Endothelial cell of umbilical vein (primary cell): ENCODE measurements around the gene INPP5J. TPM values are rescaled to one million over a fixed set of nuclear protein-coding genes. Genes with fewer than 3 reads are reported as not detected.

Experiments used
- BruUV-seq: library from RNA; stranded (reverse); fragments of 400-500 nt; replicated peaks from 2 replicates; lab custom pipeline; 2021; lab: Mats Ljungman, UMichigan
- CTCF ChIA-PET: fragments of 300-600, 350-600 bp; sonication (Branson Sonifier 250); formaldehyde crosslinking; loops from one replicate; lab custom pipeline; 2021; ENCODE audit warnings: antibody characterized with exemption, inconsistent platforms; lab: Charles Lee
- POLR2A ChIA-PET: fragments of 300-600, 350-600 bp; sonication (Branson Sonifier 250); formaldehyde crosslinking; loops from one replicate; lab custom pipeline; 2021; ENCODE audit warnings: antibody characterized with exemption, inconsistent platforms; lab: Charles Lee
- DNase-seq: peaks from one replicate; pipeline ENCODE4 v3.0.0-alpha.2; 2011; ENCODE audit warnings: low read depth, low spot score
- FAIRE-seq: peaks from 2 replicates; lab custom pipeline; 2011; peaks lifted over from hg19 to GRCh38; lab: Jason Lieb, UNC
- H2AFZ ChIP-seq: 2 replicates; pipeline ENCODE4 v1.6.0; 2012; ENCODE audit warnings: low read depth, low read length, control low read depth, inconsistent platforms
- H3K27ac ChIP-seq: 2 replicates; pipeline ENCODE4 v1.5.1; 2011; ENCODE audit warnings: low read depth, mild to moderate bottlenecking, control low read depth, low read length, moderate library complexity; ENCODE audit not compliant: insufficient read depth
- H3K27me3 ChIP-seq, 2 experiments: 2 replicates each; pipeline versions ENCODE4 v1.6.0 to v1.6.1; 2011; ENCODE audit warnings: low read length in 2 of 2, mixed read lengths in 1 of 2; ENCODE audit not compliant: control insufficient read depth in 2 of 2, insufficient read depth in 2 of 2
- H3K36me3 ChIP-seq, 2 experiments: 2 replicates in 1 of 2; 3 replicates in 1 of 2; pipeline ENCODE4 v1.5.1; 2011; ENCODE audit warnings: low read length in 2 of 2, mild to moderate bottlenecking in 1 of 2, moderate library complexity in 1 of 2; ENCODE audit not compliant: control insufficient read depth in 2 of 2, insufficient read depth in 2 of 2; ENCODE audit errors: extremely low read depth in 1 of 2
- H3K4me1 ChIP-seq: 3 replicates; pipeline ENCODE4 v1.5.1; 2011; ENCODE audit warnings: mild to moderate bottlenecking, low read length; ENCODE audit not compliant: control insufficient read depth, insufficient read depth; ENCODE audit errors: extremely low read depth
- H3K4me2 ChIP-seq: 2 replicates; pipeline ENCODE4 v1.6.1; 2011; ENCODE audit warnings: low read length, control low read depth, mixed read lengths; ENCODE audit not compliant: insufficient read depth
- H3K4me3 ChIP-seq, 3 experiments: fragments of 200-600 bp in 1 of 3; sonication (generic), shearing (Covaris generic) in 1 of 3; replicated peaks in 1 of 3; 2 replicates each; pipeline ENCODE4 v1.5.1; 2011 to 2016; ENCODE audit warnings: control low read depth in 3 of 3, low read length in 3 of 3, mild to moderate bottlenecking in 2 of 3, inconsistent platforms in 1 of 3, low read depth in 1 of 3, moderate library complexity in 1 of 3; ENCODE audit not compliant: insufficient read depth in 1 of 3
- H3K79me2 ChIP-seq: 2 replicates; pipeline ENCODE4 v1.6.0; 2012; ENCODE audit warnings: low read length, inconsistent platforms; ENCODE audit not compliant: control insufficient read depth, insufficient read depth
- H3K9ac ChIP-seq: replicated peaks from 2 replicates; pipeline ENCODE3; 2011; ENCODE audit warnings: low read length, control low read depth; ENCODE audit not compliant: insufficient read depth; ENCODE audit errors: extremely low read depth
- H3K9me1 ChIP-seq: replicated peaks from 3 replicates; pipeline ENCODE4 v1.6.0; 2011; ENCODE audit warnings: mild to moderate bottlenecking, low read length; ENCODE audit not compliant: control insufficient read depth, insufficient read depth; ENCODE audit errors: extremely low read depth
- H3K9me3 ChIP-seq: replicated peaks from 2 replicates; pipeline ENCODE4 v1.5.1; 2012; ENCODE audit warnings: low read length, inconsistent platforms; ENCODE audit not compliant: control insufficient read depth, insufficient read depth
- H4K20me1 ChIP-seq: replicated peaks from 2 replicates; pipeline ENCODE3; 2011; ENCODE audit warnings: mild to moderate bottlenecking, low read length; ENCODE audit not compliant: control insufficient read depth, insufficient read depth; ENCODE audit errors: extremely low read depth
- CTCF ChIP-seq, 2 donors: IDR thresholded peaks; 1 replicate in 1 of 2; 2 replicates in 1 of 2; pipeline ENCODE4 v1.5.1; 2011; ENCODE audit warnings: low read length in 2 of 2, mild to moderate bottlenecking in 2 of 2, moderate library complexity in 2 of 2, control low read depth in 1 of 2, inconsistent platforms in 1 of 2, low read depth in 1 of 2; ENCODE audit not compliant: insufficient read depth in 1 of 2; ENCODE audit errors: extremely low read depth in 1 of 2
- EZH2 ChIP-seq: IDR thresholded peaks from 2 replicates; pipeline ENCODE4 v1.6.1; 2012; ENCODE audit warnings: borderline replicate concordance, low read depth, mild to moderate bottlenecking, moderate library complexity, low read length, inconsistent platforms; ENCODE audit not compliant: severe bottlenecking
- FOS ChIP-seq: IDR thresholded peaks from 2 replicates; pipeline ENCODE4 v1.6.1; 2011; ENCODE audit warnings: mild to moderate bottlenecking, low read length, moderate library complexity, borderline replicate concordance; ENCODE audit not compliant: insufficient read depth
- GATA2 ChIP-seq: IDR thresholded peaks from 2 replicates; pipeline ENCODE4 v1.7.0; 2011; ENCODE audit warnings: low read depth, mild to moderate bottlenecking, moderate library complexity, mixed read lengths, low read length; ENCODE audit not compliant: insufficient read length, insufficient read depth
- JUN ChIP-seq: IDR thresholded peaks from 2 replicates; pipeline ENCODE4 v1.6.1; 2011; ENCODE audit warnings: borderline replicate concordance, low read depth; ENCODE audit not compliant: insufficient read length, insufficient read depth
- MAX ChIP-seq: IDR thresholded peaks from 2 replicates; pipeline ENCODE4 v1.6.1; 2011; ENCODE audit not compliant: insufficient read depth, insufficient read length
- MYC ChIP-seq: IDR thresholded peaks from one replicate; pipeline ENCODE4 v1.6.1; 2011; ENCODE audit warnings: mild to moderate bottlenecking, low read depth, low read length
- POLR2A ChIP-seq: IDR thresholded peaks from 2 replicates; pipeline ENCODE4 v1.6.1; 2012; ENCODE audit warnings: low read depth, mild to moderate bottlenecking, control low read depth, low read length
- POLR2AphosphoS5 ChIP-seq: IDR thresholded peaks from 2 replicates; pipeline ENCODE4 v1.6.1; 2012; ENCODE audit warnings: low read depth, mild to moderate bottlenecking, control low read depth, low read length, moderate library complexity; ENCODE audit not compliant: insufficient read depth
- dilution Hi-C: fragments of 300-500 bp; cut with MboI; formaldehyde crosslinking; loops from one replicate; pipeline ENCODE4 v1.15.0; 2019; ENCODE audit warnings: low sequenced_read_pairs; ENCODE audit not compliant: extremely low pct_ligation_motif_present
- intact Hi-C: fragments of 100-400 bp; cut with micrococcal nuclease; formaldehyde crosslinking; loops from one replicate; pipeline ENCODE4 v1.10.0; 2022
- polyA plus RNA-seq, 4 experiments: library from polyadenylated mRNA; depleted of rRNA in 3 of 4; stranded (reverse) in 3 of 4; unstranded in 1 of 4; fragments of >200 nt; gene quantifications; 2 replicates each; pipeline versions ENCODE4 v1.2.1 to v1.2.3, GENCODE V29; 2011 to 2012; ENCODE audit warnings: missing spikeins in 1 of 4
- total RNA-seq: library from RNA; stranded (reverse); gene quantifications from 2 replicates; pipeline ENCODE4 v1.2.3, GENCODE V29; 2021

INPP5J gene
- total and polyA plus RNA-seq, 2 donors (not counting 3 experiments of a cell fraction or from before 2014, with no cell fraction given): 0.43 to 0.49 TPM

DNA sequence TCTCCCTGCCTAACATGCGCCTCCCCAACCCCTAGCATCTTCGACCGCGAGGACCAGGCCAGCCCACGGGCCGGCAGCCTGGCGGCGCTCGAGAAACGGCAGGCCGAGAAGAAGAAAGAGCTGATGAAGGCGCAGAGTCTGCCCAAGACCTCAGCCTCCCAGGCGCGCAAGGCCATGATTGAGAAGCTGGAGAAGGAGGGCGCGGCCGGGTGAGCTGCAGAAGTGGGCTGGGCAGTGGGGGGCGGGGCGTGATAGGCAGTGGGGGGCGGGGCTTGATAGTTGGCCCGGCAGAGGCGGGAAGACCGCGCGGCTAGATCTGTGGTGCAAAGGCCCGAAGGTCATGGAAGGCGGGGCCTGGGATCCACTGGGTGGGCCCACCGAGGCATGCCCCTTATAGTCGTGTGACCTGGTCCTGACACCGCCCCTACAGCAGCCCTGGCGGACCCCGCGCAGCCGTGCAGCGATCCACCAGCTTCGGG, 24.1 kb upstream of the INPP5J start:
- H2AFZ ChIP-seq: no peak overlapping the region
- no peaks in the 10 kb centered on the region for H3K79me2 ChIP-seq
- H3K27me3 ChIP-seq: no peaks in the 10 kb centered on the region
- DNase-seq (no peak), FAIRE-seq (no peak)
- no peak for TF ChIP-seq FOS
- TF ChIP-seq GATA2: no peak
- no peak for TF ChIP-seq MYC
- no peak for TF ChIP-seq POLR2A
- TF ChIP-seq JUN: no peak
- H3K9ac ChIP-seq: no peak overlapping the region
- no peaks in the 10 kb centered on the region for H3K9me3 ChIP-seq
- no peaks in the 10 kb centered on the region for H3K4me1 ChIP-seq
- H3K4me3 ChIP-seq: no peak overlapping the region
- H3K9me1 ChIP-seq: no peaks in the 10 kb centered on the region
- H3K27ac ChIP-seq: no peak overlapping the region
- H4K20me1 ChIP-seq: no peaks in the 10 kb centered on the region
- dilution Hi-C loops: no loop called here
- intact Hi-C loops: no loop called here
- POLR2A ChIA-PET: interaction anchor here (1.0 kb wide), 1 partner anchor 9 kb away, joined by 3 read pairs; the partner anchor contains the start of gene SELENOM
- BruUV-seq: no TSS peak
- CTCF ChIA-PET: interaction anchor here (0.6 to 1.2 kb wide), 3 partner anchors 9 to 131 kb away, joined by 3 to 5 read pairs (median 4); partner anchors contain the start of gene SELENOM
- no peak overlapping the region for H3K4me2 ChIP-seq
- peaks cover 27 to 71% of the 10 kb centered on the region in 2 experiments for H3K36me3 ChIP-seq

GRCh38 chr22:31099386-31099785, 23.4 kb upstream of the INPP5J start:
- peaks cover 27 to 65% of the 10 kb centered on the region in 2 experiments for H3K36me3 ChIP-seq
- H3K79me2 ChIP-seq: no peaks in the 10 kb centered on the region
- H2AFZ ChIP-seq: no peak overlapping the region
- no peak overlapping the region for H3K27ac ChIP-seq
- H4K20me1 ChIP-seq: no peaks in the 10 kb centered on the region
- dilution Hi-C loops: no loop called here
- no peak overlapping the region for H3K9ac ChIP-seq
- H3K9me3 ChIP-seq: no peaks in the 10 kb centered on the region
- H3K9me1 ChIP-seq: no peaks in the 10 kb centered on the region
- no TSS peak for BruUV-seq
- H3K4me1 ChIP-seq: no peaks in the 10 kb centered on the region
- ChIA-PET POLR2A (interaction anchor here (1.0 kb wide), 1 partner anchor 8 kb away, joined by 3 read pairs; the partner anchor contains the start of gene SELENOM), CTCF (no interaction called here)
- no peak overlapping the region for H3K4me2 ChIP-seq
- DNase-seq: no peak
- TF ChIP-seq CTCF (IDR thresholded peaks at IDR 0.05; ENCODE audit: extremely low read depth in 1 of 2, insufficient read depth in 1 of 2, low read depth in 1 of 2, low read length in 2 of 2): no peak
- TF ChIP-seq EZH2: no peak
- no peak for TF ChIP-seq JUN
- no peak for TF ChIP-seq GATA2
- no peak for TF ChIP-seq POLR2A
- no peak for TF ChIP-seq FOS
- no peak for TF ChIP-seq POLR2AphosphoS5
- TF ChIP-seq MAX: no peak
- no peak for TF ChIP-seq MYC
- no peak overlapping the region for H3K4me3 ChIP-seq
- FAIRE-seq: no peak
- intact Hi-C loops: no loop called here
- H3K27me3 ChIP-seq: no peaks in the 10 kb centered on the region
